Dermis blood vessel endothelial cell (primary cell): ENCODE measurements around the gene IRF7. TPM values are rescaled to one million over a fixed set of nuclear protein-coding genes. Genes with fewer than 3 reads are reported as not detected.
"Not testable (repeated sequence)": the region's sequence is repeated elsewhere in the genome, so short reads cannot be mapped to it uniquely, and the experiment has no call there.

Source experiments
- DNase-seq: peaks from one replicate; pipeline ENCODE4 v3.0.0; 2010
- total RNA-seq: library from RNA; depleted of rRNA; stranded (reverse); fragments of >200 nt; gene quantifications from 2 replicates; pipeline ENCODE4 v1.2.3, GENCODE V29; 2014

Gene IRF7
- total RNA-seq, 1 donor from 2014 or later: 24.2 TPM

GRCh38 chr11:579830-580601, 35.7 kb downstream of the IRF7 start:
- no peak for DNase-seq

DNA sequence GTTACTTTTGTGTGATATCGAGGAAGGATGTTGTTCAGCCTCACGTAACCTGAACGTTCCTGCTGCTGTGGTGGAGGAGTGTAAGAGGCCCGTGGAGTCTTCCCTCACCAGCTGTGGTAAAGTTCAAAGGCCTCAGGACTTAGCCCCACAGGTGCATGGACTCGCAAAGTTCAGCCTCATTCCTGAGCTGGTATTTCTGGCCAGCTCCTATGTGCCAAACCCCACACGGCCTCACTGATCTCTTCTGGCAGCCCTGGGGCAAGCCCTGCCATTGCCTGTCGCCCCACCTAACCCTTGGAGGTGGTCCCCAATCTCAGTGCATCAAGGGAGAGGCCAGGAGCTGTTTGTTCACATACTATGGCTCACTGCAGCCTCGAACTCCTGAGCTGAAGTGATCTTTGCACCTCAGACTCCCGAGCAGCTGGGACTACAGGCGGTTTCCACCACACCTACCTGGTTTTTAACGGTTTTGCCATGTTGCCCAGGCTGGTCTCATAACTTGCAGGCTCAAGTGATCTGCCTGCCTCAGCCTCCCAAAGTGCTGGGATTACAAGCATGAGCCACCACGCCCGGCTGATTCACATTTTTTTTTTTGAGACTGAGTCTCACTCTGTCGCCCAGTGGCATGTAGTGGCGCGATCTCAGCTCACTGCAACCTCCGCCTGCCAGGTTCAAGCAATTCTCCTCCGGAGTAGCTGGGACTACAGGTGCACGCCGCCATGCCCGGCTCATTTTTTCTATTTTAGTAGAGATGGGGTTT, 37.3 kb downstream of the IRF7 start:
- no peak for DNase-seq

DNA sequence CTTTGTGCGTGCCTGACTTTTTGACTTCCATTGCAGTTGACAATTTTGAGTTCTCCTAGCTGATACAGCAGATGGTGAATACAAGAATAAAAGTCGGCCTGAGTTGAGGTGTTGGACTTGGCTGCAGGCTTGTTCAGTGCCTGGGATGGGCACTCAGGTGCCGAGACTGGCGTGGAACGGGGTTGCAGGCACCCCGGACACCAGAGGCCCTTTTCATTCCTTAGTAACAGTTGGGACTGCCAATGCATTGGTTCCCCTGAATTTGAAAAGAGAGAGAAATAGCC, 38.2 kb downstream of the IRF7 start:
- DNase-seq: no peak

GRCh38 chr11:576811-577610, 38.7 kb downstream of the IRF7 start:
- DNase-seq: peak; percentile 27

GRCh38 chr11:575996-576768, 39.6 kb downstream of the IRF7 start, which contains the start of gene PHRF1:
TSS of gene PHRF1 (plus strand) at chr11:576470. CDS start at chr11:581513, 5,043 bp downstream.
- peak; percentile 96 for DNase-seq

DNA sequence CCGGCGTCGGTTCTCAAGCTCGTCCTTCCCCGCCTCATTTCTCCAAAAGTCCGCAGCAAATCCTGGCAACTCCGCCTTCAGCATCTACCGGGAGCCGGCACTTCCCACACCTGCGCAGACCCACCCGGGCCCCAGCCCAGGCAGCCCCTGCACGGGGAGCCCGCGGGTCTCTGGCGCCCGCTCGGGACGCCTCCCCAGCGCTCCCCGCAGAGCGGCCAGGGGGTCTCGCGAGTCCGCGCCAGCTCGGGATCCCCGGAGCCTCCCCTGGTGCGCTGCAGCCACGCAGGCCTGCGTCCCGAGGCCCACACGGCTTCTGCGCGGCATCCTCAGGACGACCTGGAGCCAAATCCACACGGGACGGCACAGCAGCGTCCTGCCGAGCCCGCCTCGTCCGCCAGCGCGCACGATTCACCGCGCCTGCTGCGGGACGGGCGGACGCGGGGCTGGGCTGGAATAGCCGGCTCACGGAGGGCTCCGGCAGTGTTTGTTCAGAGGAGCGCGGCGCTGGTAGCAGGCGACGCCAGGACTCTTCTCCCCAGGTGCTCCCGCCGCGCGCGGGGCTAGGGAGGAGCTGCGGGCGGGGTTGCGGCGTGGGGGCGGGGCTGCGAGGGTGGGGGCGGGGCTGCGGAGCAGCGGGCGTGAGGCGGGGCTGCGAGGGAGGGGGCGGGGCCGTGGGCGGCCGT, 40.3 kb downstream of the IRF7 start:
- no peak for DNase-seq

GRCh38 chr11:574632-575312, 41.0 kb downstream of the IRF7 start:
- DNase-seq: peak; percentile 25

DNA sequence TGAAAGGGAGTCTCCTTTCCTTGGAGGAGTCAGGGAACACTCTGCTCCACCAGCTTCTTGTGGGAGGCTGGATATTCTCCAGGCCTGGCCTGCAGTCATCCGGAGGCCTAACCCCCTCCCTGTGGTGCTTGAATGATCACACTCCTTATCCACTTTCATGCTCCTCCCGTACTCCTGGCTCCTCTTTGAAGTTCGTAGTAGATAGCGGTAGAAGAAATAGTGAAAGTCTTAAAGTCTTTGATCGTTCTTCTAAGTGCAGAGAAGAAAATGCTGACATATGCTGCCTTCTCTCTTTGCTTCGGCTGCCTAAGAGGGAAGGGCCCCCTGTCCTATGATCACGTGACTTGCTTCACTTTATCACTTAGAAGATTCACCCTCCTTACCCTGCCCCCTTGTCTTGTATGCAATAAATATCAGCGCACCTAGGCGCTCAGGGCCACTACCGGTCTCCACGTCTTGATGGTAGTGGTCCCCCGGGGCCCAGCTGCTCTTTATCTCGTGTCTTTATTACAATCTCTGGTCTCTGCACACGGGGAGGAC, 41.6 kb downstream of the IRF7 start:
- DNase-seq: not testable (repeated sequence)

DNA sequence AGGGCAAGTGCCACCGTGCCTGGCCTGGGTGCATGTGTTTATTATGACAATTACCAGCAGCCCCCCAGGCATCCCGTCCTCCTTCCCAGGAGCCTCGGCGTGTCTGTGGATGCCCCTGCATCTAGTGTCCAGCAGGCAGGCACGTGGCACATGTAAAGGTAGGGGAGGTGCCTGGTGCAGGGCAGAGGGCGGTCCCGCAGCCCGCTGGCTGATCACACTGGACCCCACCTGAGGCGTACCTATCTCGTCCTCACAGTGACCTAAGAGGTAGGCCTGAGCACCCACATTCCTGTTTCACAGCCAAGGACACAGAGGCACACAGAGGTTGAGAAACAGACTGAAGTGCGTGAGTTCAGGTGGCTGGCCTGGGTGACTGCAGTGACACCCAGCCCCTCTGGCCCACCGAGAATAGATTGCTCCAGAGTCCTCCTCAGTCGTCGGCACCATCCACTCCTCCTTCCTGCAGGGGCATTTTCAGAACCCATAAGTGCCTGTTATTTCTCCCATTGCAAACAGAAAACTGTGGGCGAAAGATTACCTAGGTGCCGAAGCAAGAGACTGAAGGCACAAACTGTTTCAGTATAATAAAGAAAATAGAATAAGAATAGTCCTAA, 42.5 kb downstream of the IRF7 start:
- no peak for DNase-seq

DNA sequence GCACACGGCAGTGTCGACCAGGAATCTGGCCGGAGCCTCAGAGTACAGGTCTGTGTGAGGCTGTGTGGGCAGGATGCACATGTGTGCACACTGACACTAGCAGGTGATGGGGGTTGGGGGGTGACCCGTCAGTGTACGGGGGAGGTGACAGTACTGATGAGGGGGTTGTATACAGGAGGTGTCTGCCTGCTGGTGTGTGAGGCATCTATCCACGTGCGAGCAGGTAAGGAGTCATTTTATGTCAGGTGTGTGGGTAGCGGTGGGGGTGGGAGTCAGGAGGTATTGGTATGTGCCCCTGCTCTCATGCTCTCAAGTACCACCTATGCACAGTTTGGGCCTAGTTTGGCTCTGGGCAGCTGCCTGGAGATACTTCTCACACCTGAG, 44.0 kb downstream of the IRF7 start:
- no peak for DNase-seq

- DNase-seq: no peak
These were observed 46.4 kb downstream of the IRF7 start for GRCh38 chr11:569158-569885.

DNA sequence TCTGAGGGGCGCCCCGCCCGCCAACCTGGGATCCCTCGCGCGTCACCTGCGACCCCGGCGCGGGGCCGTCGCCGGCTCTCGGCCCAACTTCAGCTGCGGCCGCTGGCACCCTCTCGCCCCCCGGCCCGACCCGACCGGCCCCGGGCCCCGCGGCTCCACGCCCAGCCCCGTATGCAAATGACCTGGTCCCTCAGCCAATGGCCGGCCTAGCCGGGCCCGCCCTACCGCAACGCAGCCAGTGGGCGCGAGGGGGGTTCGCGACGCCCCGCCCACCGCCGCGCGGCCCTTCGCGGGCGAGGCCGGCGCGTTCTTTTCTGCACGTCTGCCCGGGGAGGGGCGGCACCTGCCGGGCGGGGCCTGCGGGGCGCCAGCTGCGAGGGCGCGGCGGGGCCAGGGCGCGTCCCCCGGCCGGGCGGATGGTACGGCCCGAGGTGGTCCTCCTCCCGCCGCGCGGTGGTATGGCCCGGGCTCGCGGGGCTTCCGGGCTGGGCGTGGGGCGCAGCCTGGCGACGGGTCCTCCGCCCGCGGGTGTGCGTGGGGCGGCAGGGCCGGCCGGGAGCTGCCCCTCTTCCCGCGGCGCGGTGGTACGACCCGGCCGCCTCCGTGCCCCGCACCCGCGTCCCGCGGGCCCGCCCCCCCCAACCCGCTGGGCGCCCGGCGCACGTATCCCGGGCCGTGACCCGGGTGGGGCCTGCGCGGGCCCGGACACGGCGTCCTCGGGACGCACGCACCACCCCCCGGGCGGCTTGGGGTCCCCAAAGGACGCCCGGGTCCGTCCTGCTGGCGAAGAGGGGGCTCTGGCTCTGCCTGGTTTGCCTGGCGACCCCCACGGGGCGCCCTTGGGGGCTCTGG, 47.2 kb downstream of the IRF7 start:
- DNase-seq: peak; percentile 90

DNA sequence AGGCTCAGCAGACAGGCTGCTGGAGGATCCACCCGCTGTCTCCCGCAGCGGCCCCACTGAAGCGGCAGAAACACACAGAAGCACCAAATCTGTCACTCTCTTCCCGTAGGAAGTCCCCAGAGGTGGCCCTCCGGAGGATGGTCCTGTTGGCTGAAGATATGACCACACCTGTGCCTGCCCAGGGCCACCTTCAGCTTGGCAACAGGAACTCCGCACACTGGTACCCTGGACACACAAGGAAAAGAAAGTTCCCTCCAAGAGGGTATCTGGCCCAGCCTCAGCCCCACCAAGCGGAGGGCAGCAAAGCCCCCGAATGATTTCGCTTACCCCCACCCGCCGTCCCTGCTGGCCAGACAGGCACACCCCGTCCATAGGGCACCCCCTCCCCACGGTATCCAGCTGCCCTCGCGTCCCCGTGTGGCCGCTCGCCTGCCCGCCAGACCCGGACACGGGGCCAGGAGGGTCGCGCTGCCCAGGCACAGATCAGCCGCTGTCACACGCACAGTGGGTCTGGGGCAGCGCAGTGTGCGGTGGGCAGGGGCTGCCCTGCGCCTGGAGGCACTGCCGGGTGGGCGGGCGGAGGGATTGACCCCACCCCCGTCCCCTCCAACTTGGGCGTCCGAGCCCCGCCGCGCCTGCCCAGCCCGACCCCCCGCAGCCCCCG, 48.0 kb downstream of the IRF7 start:
- no peak for DNase-seq

GRCh38 chr11:567011-567628, 48.6 kb downstream of the IRF7 start:
- DNase-seq: no peak

DNA sequence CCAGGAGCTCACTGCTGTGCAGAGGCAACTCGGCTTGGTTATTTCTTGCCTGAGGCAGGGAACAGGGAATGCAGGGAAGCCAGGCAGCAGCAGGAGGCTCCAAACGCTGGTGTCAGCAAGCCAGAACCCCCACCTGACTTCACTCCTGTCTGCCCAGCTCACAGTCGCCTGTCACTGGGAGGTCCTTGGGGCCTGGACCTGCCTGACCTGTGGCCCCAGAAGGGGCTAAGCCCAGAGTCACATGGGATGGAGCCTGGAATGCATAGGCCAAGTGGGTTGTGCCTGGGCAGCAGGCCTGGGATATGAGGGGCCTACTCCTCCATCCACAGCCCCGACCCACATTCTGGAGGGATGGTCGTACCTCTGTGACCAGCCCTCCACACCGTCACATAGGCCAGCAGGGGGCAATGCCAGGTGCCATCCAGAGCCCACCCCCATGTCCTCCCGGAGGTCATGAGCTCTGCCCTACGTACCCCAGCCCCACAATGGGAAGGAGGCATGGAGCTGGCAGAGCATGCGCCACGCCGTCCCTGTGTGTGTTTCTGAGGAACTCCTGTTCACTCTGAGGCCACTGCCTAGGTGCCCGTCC, 49.7 kb downstream of the IRF7 start:
- no peak for DNase-seq

- no peak for DNase-seq
These were observed 51.8 kb downstream of the IRF7 start for GRCh38 chr11:563812-564578.
